Upper lobe of right lung (tissue), 1 donor: ENCODE results near the gene UPK3A. TPM values are rescaled to one million over a fixed set of nuclear protein-coding genes. Genes with fewer than 3 reads are reported as not detected.
A peak's percentile ranks its signal among the peaks of the same experiment; 100 is the strongest.

Experiments used
- ATAC-seq: fragments of 200-7000 bp; cut with Tn5 transposase; one replicate; pipeline ENCODE4 v1.9.1; 2020; ENCODE audit warnings: mild to moderate bottlenecking, moderate library complexity
- DNase-seq: peaks from one replicate; pipeline ENCODE4 v3.0.0-alpha.2; 2020
- H3K27ac ChIP-seq: fragments of 200-600 bp; one replicate; pipeline ENCODE4 v1.8.0; 2022
- H3K27me3 ChIP-seq: fragments of 200-600 bp; one replicate; pipeline ENCODE4 v1.8.0; 2022; ENCODE audit warnings: mild to moderate bottlenecking
- H3K36me3 ChIP-seq: fragments of 200-600 bp; one replicate; pipeline ENCODE4 v1.8.0; 2022
- H3K4me1 ChIP-seq: fragments of 200-600 bp; one replicate; pipeline ENCODE4 v1.8.0; 2022
- H3K4me3 ChIP-seq: fragments of 200-600 bp; one replicate; pipeline ENCODE4 v1.8.0; 2022; ENCODE audit warnings: mild to moderate bottlenecking
- H3K9me3 ChIP-seq: fragments of 200-600 bp; one replicate; pipeline ENCODE4 v1.8.0; 2022
- intact Hi-C: fragments of 100-400 bp; cut with DNase I; formaldehyde crosslinking; loops from one replicate; pipeline ENCODE4 v1.11.0; 2022
- total RNA-seq: library from RNA; stranded (reverse); fragmentation: NEBNext Ultra II Directional; extraction: Animal tissue kit (Norgen Biotek cat#: 25700); gene quantifications from one replicate; pipeline ENCODE4 v1.2.1, GENCODE V29; 2021
- TF ChIP-seq, protein P1 (sequence below): fragments of 200-600 bp; IDR thresholded peaks from one replicate; pipeline ENCODE4 v1.8.0; 2022; ENCODE audit warnings: antibody characterized with exemption
- donor health status: DM: no; HTN: yes; CAD: no; lungs with severe emphysema.

The UPK3A gene
- total RNA-seq, 1 donor from 2014 or later: not detected

- Histone ChIP-seq H3K4me1 (no peaks in the 10 kb centered on the region), H3K9me3 (no peaks in the 10 kb centered on the region), H3K27me3 (no peaks in the 10 kb centered on the region), H3K36me3 (no peaks in the 10 kb centered on the region), H3K4me3 (no peak overlapping the region), H3K27ac (no peak overlapping the region)
- ATAC-seq: no peak
- intact Hi-C loops: no loop called here
- no peak for DNase-seq
- TF ChIP-seq, protein P1, sequence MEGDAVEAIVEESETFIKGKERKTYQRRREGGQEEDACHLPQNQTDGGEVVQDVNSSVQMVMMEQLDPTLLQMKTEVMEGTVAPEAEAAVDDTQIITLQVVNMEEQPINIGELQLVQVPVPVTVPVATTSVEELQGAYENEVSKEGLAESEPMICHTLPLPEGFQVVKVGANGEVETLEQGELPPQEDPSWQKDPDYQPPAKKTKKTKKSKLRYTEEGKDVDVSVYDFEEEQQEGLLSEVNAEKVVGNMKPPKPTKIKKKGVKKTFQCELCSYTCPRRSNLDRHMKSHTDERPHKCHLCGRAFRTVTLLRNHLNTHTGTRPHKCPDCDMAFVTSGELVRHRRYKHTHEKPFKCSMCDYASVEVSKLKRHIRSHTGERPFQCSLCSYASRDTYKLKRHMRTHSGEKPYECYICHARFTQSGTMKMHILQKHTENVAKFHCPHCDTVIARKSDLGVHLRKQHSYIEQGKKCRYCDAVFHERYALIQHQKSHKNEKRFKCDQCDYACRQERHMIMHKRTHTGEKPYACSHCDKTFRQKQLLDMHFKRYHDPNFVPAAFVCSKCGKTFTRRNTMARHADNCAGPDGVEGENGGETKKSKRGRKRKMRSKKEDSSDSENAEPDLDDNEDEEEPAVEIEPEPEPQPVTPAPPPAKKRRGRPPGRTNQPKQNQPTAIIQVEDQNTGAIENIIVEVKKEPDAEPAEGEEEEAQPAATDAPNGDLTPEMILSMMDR: no peak
Observed at GRCh38 chr22:45303181-45303580, 18.4 kb downstream of the UPK3A start.

GRCh38 chr22:45304971-45305370 is 20.2 kb downstream of the UPK3A start:
- no peaks in the 10 kb centered on the region for H3K27me3 ChIP-seq
- no peaks in the 10 kb centered on the region for H3K36me3 ChIP-seq
- intact Hi-C loops: no loop called here
- TF ChIP-seq, protein P1: no peak
- no peak overlapping the region for H3K4me3 ChIP-seq
- no peak overlapping the region for H3K27ac ChIP-seq
- H3K9me3 ChIP-seq: no peaks in the 10 kb centered on the region
- peaks cover 6% of the 10 kb centered on the region for H3K4me1 ChIP-seq
- ATAC-seq (no peak), DNase-seq (no peak)

- intact Hi-C loops: no loop called here
- no peak overlapping the region for H3K27ac ChIP-seq
- no peaks in the 10 kb centered on the region for H3K9me3 ChIP-seq
- TF ChIP-seq, protein P1: no peak
- no peaks in the 10 kb centered on the region for H3K36me3 ChIP-seq
- H3K4me3 ChIP-seq: no peak overlapping the region
- no peaks in the 10 kb centered on the region for H3K27me3 ChIP-seq
- peaks cover 6% of the 10 kb centered on the region for H3K4me1 ChIP-seq
- no peak for ATAC-seq
- no peak for DNase-seq
Observed at GRCh38 chr22:45305456-45306075, 20.8 kb downstream of the UPK3A start.

DNA sequence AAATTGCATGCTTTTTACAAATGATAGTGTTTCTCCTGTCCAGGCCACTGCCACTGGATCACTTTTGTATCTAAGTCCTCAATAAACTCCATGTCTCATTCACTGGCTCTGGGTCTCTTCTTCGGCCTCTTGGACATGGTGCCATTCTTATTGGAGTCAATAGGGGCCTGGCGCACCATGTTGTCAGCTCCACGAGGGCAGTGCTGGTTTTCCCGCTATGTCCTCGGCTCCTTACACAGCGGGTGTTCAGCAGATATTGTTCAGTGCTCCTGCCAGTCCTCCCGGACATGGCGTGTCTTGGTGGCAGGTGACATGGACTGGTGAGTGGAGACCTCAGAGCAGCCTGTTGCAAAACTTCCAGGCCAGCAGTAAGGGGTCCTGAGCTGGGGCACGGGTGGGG is 21.4 kb downstream of the UPK3A start:
- TF ChIP-seq, protein P1: no peak
- H3K4me1 ChIP-seq: peaks cover 10% of the 10 kb centered on the region
- ATAC-seq: no peak
- no peaks in the 10 kb centered on the region for H3K36me3 ChIP-seq
- no peak overlapping the region for H3K27ac ChIP-seq
- H3K4me3 ChIP-seq: no peak overlapping the region
- H3K9me3 ChIP-seq: no peaks in the 10 kb centered on the region
- no peaks in the 10 kb centered on the region for H3K27me3 ChIP-seq
- intact Hi-C loops: no loop called here
- DNase-seq: no peak

DNA sequence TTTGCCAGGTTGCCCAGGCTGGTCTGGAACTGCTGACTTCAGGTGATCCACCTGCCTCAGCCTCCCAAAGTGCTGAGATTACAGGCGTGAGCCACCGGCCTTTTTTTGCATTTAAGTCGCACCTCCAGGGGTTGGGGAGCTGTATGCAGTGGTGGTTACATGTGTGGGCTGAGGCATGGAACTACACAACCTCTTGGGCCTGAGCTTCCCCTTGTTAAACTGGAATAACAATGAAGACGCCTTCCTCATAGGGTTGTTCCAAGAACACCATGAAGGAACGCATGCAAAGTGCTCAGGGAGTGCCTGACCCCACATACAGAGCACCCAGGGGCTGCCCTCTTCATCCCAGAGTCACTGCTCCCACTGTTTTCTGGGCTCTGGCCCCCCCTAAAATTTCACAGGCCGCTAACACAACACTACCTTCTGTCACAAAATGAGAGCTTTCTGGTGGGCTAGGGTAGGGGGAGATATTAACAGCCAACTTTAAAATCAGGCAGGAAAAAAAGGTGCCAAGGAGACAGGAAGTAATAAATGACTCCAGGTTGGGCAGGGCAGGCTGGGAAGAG is 23.7 kb downstream of the UPK3A start:
- Histone ChIP-seq H3K9me3 (no peaks in the 10 kb centered on the region), H3K36me3 (no peaks in the 10 kb centered on the region), H3K27ac (peak overlapping the region; percentile 84), H3K4me1 (peaks cover 13% of the 10 kb centered on the region), H3K4me3 (no peak overlapping the region), H3K27me3 (no peaks in the 10 kb centered on the region)
- TF ChIP-seq, protein P1: no peak
- intact Hi-C loops: no loop called here
- DNase-seq (no peak), ATAC-seq (no peak)
